ENCODE measurements around the gene MRPS7. TPM values are rescaled to one million over a fixed set of nuclear protein-coding genes. Genes with fewer than 3 reads are reported as not detected.

MRPS7 gene
- total and polyA plus RNA-seq, 9 of the 15 experiments (the other 6 are each of a cell fraction or from before 2014, with no cell fraction given), result 107 to 244 (median 132) TPM

DNA sequence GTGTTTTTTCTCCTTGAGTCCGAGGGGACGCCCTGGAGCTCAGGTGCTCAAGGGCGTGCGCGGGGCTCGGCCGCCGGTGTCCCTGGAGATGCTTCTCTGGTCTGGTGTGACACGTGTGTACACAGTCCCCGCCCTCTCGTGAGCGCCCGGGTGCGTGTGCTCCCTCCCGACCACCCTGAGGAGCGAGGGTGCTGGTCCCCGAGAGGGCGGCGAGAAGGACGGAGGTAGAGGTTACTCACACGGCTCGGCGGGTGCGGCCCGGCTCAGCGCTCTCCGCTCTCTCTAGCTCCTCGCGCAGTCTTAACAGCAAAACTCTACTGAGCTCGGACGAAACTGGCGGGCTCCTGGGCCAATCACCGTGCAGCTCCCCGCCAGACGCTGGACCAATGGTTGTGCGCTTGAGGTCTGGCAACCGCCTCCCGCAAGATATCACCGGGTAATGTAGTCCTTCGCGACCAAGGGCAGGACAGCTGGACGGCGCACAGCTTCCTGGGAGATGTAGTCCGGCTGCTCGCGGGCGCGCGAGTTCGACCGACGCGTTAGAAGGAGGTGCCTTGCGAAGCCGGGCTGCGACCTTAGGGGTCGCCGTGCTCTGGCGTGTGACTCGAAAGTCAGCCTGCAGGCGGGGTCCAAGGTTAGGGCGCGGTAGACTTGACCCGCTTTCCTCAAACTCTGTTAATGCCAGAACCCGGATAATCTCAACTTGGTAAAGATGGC lies 27.6 kb downstream of the MRPS7 start, which contains the start of gene SLC25A19 (continued):
- TF ChIP-seq ZNF76 (CRISPR knock-in tag; IDR thresholded peaks at IDR 0.05; ENCODE audit: borderline replicate concordance) (no peak), MEIS2 (IDR thresholded peaks at IDR 0.05; ENCODE audit: partially characterized antibody) (no peak), CTBP1 (IDR thresholded peaks at IDR 0.05; ENCODE audit: borderline replicate concordance) (peak; percentile 50), HDAC1 (IDR thresholded peaks at IDR 0.05) (peak in 1 of 2 experiments; percentile 94; a peak in 2 of 4 replicates), RNF2 (IDR thresholded peaks at IDR 0.05) (peak; percentile 74; the same call in 1 of the 2 replicates), MAFK (IDR thresholded peaks at IDR 0.05; ENCODE audit: low read length) (peak; percentile 33), FOXP1 (CRISPR knock-in tag; IDR thresholded peaks at IDR 0.05) (0 out of 2 replicates have a peak, but pooled peaks have one; percentile 19), POLR3G (IDR thresholded peaks at IDR 0.05; ENCODE audit: extremely low read depth, insufficient read length, insufficient replicate concordance) (no peak), STAG1 (CRISPR knock-in tag; IDR thresholded peaks at IDR 0.05; ENCODE audit: borderline replicate concordance) (no peak), PYGO2 (tag; IDR thresholded peaks at IDR 0.05) (no peak), RFX7 (CRISPR knock-in tag; IDR thresholded peaks at IDR 0.05) (no peak), NR2C2 (CRISPR knock-in tag; IDR thresholded peaks at IDR 0.05) (peak; percentile 68), NR2C2 (tag; IDR thresholded peaks at IDR 0.05) (peak; percentile 96), ZNF232 (CRISPR knock-in tag; IDR thresholded peaks at IDR 0.05) (peak; percentile 35; the same call in 1 of the 2 replicates), BHLHE40 (IDR thresholded peaks at IDR 0.05; ENCODE audit: low read length) (peak; percentile 78), GABPB1 (CRISPR knock-in tag; IDR thresholded peaks at IDR 0.05) (peak; percentile 85), ZNF143 (CRISPR knock-in tag; IDR thresholded peaks at IDR 0.05) (peak; percentile 97), SIX5 (IDR thresholded peaks at IDR 0.05; ENCODE audit: borderline replicate concordance in 1 of 2, insufficient read depth in 1 of 2, low read depth in 1 of 2, low read length in 2 of 2) (peak; percentile 92 to 94), CAMTA2 (CRISPR knock-in tag; conservative IDR thresholded peaks at IDR 0.05) (no peak), CREB1 (IDR thresholded peaks at IDR 0.05) (peak; percentile 92), CREB1 (CRISPR knock-in tag; IDR thresholded peaks at IDR 0.05) (peak; percentile 94)
- TF ChIP-seq, protein P1, sequence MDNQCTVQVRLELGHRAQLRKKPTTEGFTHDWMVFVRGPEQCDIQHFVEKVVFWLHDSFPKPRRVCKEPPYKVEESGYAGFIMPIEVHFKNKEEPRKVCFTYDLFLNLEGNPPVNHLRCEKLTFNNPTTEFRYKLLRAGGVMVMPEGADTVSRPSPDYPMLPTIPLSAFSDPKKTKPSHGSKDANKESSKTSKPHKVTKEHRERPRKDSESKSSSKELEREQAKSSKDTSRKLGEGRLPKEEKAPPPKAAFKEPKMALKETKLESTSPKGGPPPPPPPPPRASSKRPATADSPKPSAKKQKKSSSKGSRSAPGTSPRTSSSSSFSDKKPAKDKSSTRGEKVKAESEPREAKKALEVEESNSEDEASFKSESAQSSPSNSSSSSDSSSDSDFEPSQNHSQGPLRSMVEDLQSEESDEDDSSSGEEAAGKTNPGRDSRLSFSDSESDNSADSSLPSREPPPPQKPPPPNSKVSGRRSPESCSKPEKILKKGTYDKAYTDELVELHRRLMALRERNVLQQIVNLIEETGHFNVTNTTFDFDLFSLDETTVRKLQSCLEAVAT (IDR thresholded peaks at IDR 0.05), result 0 out of 4 replicates have a peak, but pooled peaks of 1 of the 2 experiments have one; percentile 30
- TF ChIP-seq, protein P2, sequence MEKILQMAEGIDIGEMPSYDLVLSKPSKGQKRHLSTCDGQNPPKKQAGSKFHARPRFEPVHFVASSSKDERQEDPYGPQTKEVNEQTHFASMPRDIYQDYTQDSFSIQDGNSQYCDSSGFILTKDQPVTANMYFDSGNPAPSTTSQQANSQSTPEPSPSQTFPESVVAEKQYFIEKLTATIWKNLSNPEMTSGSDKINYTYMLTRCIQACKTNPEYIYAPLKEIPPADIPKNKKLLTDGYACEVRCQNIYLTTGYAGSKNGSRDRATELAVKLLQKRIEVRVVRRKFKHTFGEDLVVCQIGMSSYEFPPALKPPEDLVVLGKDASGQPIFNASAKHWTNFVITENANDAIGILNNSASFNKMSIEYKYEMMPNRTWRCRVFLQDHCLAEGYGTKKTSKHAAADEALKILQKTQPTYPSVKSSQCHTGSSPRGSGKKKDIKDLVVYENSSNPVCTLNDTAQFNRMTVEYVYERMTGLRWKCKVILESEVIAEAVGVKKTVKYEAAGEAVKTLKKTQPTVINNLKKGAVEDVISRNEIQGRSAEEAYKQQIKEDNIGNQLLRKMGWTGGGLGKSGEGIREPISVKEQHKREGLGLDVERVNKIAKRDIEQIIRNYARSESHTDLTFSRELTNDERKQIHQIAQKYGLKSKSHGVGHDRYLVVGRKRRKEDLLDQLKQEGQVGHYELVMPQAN (IDR thresholded peaks at IDR 0.05; ENCODE audit: borderline replicate concordance), result peak; percentile 96
- TF ChIP-seq, protein P3, sequence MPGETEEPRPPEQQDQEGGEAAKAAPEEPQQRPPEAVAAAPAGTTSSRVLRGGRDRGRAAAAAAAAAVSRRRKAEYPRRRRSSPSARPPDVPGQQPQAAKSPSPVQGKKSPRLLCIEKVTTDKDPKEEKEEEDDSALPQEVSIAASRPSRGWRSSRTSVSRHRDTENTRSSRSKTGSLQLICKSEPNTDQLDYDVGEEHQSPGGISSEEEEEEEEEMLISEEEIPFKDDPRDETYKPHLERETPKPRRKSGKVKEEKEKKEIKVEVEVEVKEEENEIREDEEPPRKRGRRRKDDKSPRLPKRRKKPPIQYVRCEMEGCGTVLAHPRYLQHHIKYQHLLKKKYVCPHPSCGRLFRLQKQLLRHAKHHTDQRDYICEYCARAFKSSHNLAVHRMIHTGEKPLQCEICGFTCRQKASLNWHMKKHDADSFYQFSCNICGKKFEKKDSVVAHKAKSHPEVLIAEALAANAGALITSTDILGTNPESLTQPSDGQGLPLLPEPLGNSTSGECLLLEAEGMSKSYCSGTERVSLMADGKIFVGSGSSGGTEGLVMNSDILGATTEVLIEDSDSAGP (CRISPR knock-in tag; IDR thresholded peaks at IDR 0.05), result no peak
- TF ChIP-seq, protein P4, sequence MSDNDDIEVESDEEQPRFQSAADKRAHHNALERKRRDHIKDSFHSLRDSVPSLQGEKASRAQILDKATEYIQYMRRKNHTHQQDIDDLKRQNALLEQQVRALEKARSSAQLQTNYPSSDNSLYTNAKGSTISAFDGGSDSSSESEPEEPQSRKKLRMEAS (CRISPR knock-in tag; IDR thresholded peaks at IDR 0.05), result peak; percentile 91

Data from K562 (cell line).